HepG2 (cell line): ENCODE measurements around the gene OPRL1. TPM values are rescaled to one million over a fixed set of nuclear protein-coding genes. Genes with fewer than 3 reads are reported as not detected.

Source experiments
- CBFB ChIP-seq: sonication (generic); formaldehyde crosslinking; IDR thresholded peaks from 2 replicates; pipeline ENCODE4 v1.4.0; 2020; ENCODE audit warnings: missing genetic modification reagents
- MTF2 ChIP-seq: sonication (generic); formaldehyde crosslinking; IDR thresholded peaks from 2 replicates; pipeline ENCODE4 v1.5.0; 2020; ENCODE audit warnings: missing genetic modification reagents, borderline replicate concordance
- NFIB ChIP-seq: sonication (generic); formaldehyde crosslinking; IDR thresholded peaks from 2 replicates; pipeline ENCODE4 v1.9.0; 2021; ENCODE audit warnings: missing genetic modification reagents, mild to moderate bottlenecking, borderline replicate concordance
- NONO ChIP-seq, 2 experiments: fragments of 450-650 bp in 1 of 2; sonication (generic) in 1 of 2; formaldehyde crosslinking in 1 of 2; IDR thresholded peaks in 1 of 2; conservative IDR thresholded peaks in 1 of 2; 2 replicates each; pipeline versions ENCODE4 v1.6.1 to v1.8.0; 2017 to 2022; ENCODE audit warnings: mild to moderate bottlenecking in 1 of 2, missing genetic modification reagents in 1 of 2, moderate library complexity in 1 of 2
- RELA ChIP-seq: sonication (generic); formaldehyde crosslinking; IDR thresholded peaks from 2 replicates; pipeline ENCODE4 v1.4.0; 2020; ENCODE audit warnings: missing genetic modification reagents
- RFXANK ChIP-seq: IDR thresholded peaks from 2 replicates; pipeline ENCODE4 v1.6.1; 2016
- SALL2 ChIP-seq: sonication (generic); formaldehyde crosslinking; IDR thresholded peaks from 2 replicates; pipeline ENCODE4 v1.8.1; 2023; ENCODE audit warnings: mild to moderate bottlenecking, missing genetic modification reagents, inconsistent platforms
- SRY ChIP-seq: sonication (generic); formaldehyde crosslinking; IDR thresholded peaks from 2 replicates; pipeline ENCODE4 v1.8.0; 2022; ENCODE audit warnings: mild to moderate bottlenecking, missing genetic modification reagents
- STAG1 ChIP-seq: sonication (generic); formaldehyde crosslinking; IDR thresholded peaks from 2 replicates; pipeline ENCODE4 v1.4.0; 2020; ENCODE audit warnings: missing genetic modification reagents
- TIGD3 ChIP-seq: sonication (generic); formaldehyde crosslinking; IDR thresholded peaks from 2 replicates; pipeline ENCODE4 v1.5.1; 2020; ENCODE audit warnings: mild to moderate bottlenecking, missing genetic modification reagents, borderline replicate concordance
- ZBTB44 ChIP-seq: sonication (generic); formaldehyde crosslinking; IDR thresholded peaks from 2 replicates; pipeline ENCODE4 v1.4.0; 2020; ENCODE audit warnings: missing genetic modification reagents
- ZNF207 ChIP-seq: fragments of 450-650 bp; IDR thresholded peaks from 2 replicates; pipeline ENCODE4 v1.6.1; 2016; ENCODE audit warnings: antibody characterized with exemption, borderline replicate concordance
- ZNF776 ChIP-seq: sonication (generic); formaldehyde crosslinking; IDR thresholded peaks from 2 replicates; pipeline ENCODE4 v1.4.0; 2020; ENCODE audit warnings: mild to moderate bottlenecking, missing genetic modification reagents
- polyA plus RNA-seq, 8 experiments: library from polyadenylated mRNA; depleted of rRNA in 3 of 8; stranded (reverse) in 7 of 8; unstranded in 1 of 8; fragments of >200 nt; fragmentation: Illumina TruSeq in 4 of 8; extraction: Trizol in 4 of 8; gene quantifications; 2 replicates each; pipeline versions ENCODE4 v1.2.1 to v1.2.3, GENCODE V29; 2011 to 2016; ENCODE audit warnings: low read depth in 4 of 8, missing spikeins in 1 of 8, mixed read lengths in 1 of 8; ENCODE audit not compliant: insufficient read depth in 1 of 8
- total RNA-seq, 5 experiments: library from RNA; depleted of rRNA; stranded (reverse); fragments of >200 nt; fragmentation: Illumina TruSeq; extraction: Trizol; gene quantifications; 2 replicates each; pipeline ENCODE4 v1.2.3, GENCODE V29; 2016; ENCODE audit warnings: low read depth in 1 of 5
- TF ChIP-seq, protein P1 (sequence below), 2 experiments: sonication (generic) in 1 of 2; formaldehyde crosslinking in 1 of 2; IDR thresholded peaks; 2 replicates each; pipeline versions ENCODE4 v1.4.0 to v1.6.1; 2016 to 2020; ENCODE audit warnings: borderline replicate concordance in 1 of 2, low read depth in 1 of 2, mild to moderate bottlenecking in 1 of 2, missing genetic modification reagents in 1 of 2
- TF ChIP-seq, protein P2 (sequence below): sonication (generic); formaldehyde crosslinking; IDR thresholded peaks from 2 replicates; pipeline ENCODE4 v1.4.0; 2020; ENCODE audit warnings: mild to moderate bottlenecking, missing genetic modification reagents
- TF ChIP-seq, protein P3 (sequence below): sonication (generic); formaldehyde crosslinking; IDR thresholded peaks from 2 replicates; pipeline ENCODE4 v1.5.0; 2020; ENCODE audit warnings: missing genetic modification reagents
- TF ChIP-seq, protein P4 (sequence below): sonication (generic); formaldehyde crosslinking; IDR thresholded peaks from 2 replicates; pipeline ENCODE4 v1.5.1; 2020; ENCODE audit warnings: missing genetic modification reagents, mild to moderate bottlenecking, borderline replicate concordance

Gene OPRL1
- total and polyA plus RNA-seq, 2 of the 13 experiments (the other 11 are each of a cell fraction or from before 2014, with no cell fraction given) = 0.35 to 0.71 TPM

DNA sequence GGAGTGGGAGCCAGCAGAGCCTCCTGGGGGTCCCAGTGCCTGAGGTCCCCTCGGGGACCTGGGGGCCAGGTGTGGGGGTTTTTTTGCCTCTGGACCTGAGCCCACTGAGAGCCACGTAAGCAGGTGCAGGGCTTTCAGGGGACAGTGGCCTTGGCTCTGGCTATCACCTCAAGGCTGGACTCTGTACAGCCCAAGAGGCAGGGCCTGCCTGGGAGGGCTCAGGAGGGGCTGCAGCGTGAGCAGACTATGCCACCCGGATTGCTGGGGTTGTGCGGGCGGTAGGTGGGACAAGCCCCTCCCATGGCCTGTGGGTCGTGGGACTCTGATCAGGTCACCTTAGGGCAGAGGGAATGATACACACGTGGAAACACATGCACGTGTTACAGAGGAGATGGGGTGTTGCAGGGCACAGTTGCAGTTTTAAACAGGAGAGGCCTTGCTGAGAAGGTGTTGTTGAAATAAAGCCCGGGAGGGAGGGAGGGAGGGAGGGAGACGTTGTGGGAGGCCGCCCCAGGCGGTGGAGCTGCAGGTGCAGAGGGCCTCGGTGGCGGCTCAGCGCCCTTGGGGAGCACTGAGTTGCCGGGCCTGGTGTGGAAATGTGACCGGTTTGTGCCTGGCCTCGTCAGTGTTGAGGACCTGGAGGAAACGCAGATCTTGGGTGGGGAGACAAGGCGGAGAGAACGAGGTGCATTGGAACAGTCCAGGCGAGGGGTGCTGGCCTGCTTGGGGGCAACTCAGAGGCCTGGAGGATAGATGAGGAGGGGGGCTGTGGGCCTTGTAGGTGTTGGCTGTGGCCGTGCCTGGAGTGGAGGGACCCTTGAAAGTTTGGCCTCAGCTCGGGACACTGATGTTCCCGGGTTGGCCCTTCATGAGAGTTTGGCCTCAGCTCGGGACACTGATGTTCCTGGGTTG lies 14.6 kb upstream of the OPRL1 start (continued):
- TF ChIP-seq, protein P1, sequence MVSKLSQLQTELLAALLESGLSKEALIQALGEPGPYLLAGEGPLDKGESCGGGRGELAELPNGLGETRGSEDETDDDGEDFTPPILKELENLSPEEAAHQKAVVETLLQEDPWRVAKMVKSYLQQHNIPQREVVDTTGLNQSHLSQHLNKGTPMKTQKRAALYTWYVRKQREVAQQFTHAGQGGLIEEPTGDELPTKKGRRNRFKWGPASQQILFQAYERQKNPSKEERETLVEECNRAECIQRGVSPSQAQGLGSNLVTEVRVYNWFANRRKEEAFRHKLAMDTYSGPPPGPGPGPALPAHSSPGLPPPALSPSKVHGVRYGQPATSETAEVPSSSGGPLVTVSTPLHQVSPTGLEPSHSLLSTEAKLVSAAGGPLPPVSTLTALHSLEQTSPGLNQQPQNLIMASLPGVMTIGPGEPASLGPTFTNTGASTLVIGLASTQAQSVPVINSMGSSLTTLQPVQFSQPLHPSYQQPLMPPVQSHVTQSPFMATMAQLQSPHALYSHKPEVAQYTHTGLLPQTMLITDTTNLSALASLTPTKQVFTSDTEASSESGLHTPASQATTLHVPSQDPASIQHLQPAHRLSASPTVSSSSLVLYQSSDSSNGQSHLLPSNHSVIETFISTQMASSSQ (IDR thresholded peaks at IDR 0.05; ENCODE audit: low read depth) = no peak
- TF ChIP-seq, protein P1 (CRISPR knock-in tag; IDR thresholded peaks at IDR 0.05; ENCODE audit: borderline replicate concordance) = peak; percentile 53; the same call in 1 of the 2 replicates
- TF ChIP-seq SRY (CRISPR knock-in tag) = 0 out of 2 replicates have a peak, but pooled peaks have one; percentile 54
- no peak for TF ChIP-seq ZNF207
- no peak for TF ChIP-seq CBFB (CRISPR knock-in tag)
- TF ChIP-seq NONO (IDR thresholded peaks at IDR 0.05) = no peak
- peak; percentile 99 for TF ChIP-seq NONO (CRISPR knock-in tag; conservative IDR thresholded peaks at IDR 0.05)
- TF ChIP-seq ZNF776 = peak; percentile 70; the same call in 1 of the 2 replicates
- TF ChIP-seq, protein P2, sequence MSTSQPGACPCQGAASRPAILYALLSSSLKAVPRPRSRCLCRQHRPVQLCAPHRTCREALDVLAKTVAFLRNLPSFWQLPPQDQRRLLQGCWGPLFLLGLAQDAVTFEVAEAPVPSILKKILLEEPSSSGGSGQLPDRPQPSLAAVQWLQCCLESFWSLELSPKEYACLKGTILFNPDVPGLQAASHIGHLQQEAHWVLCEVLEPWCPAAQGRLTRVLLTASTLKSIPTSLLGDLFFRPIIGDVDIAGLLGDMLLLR (CRISPR knock-in tag) = peak; percentile 51; the same call in 1 of the 2 replicates
- TF ChIP-seq SALL2 (CRISPR knock-in tag) = no peak; the same call in none of the 2 replicates
- no peak for TF ChIP-seq STAG1 (CRISPR knock-in tag)
- TF ChIP-seq NFIB (CRISPR knock-in tag) = peak; percentile 74; the same call in 1 of the 2 replicates
- TF ChIP-seq, protein P3, sequence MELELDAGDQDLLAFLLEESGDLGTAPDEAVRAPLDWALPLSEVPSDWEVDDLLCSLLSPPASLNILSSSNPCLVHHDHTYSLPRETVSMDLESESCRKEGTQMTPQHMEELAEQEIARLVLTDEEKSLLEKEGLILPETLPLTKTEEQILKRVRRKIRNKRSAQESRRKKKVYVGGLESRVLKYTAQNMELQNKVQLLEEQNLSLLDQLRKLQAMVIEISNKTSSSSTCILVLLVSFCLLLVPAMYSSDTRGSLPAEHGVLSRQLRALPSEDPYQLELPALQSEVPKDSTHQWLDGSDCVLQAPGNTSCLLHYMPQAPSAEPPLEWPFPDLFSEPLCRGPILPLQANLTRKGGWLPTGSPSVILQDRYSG (CRISPR knock-in tag) = no peak
- TF ChIP-seq TIGD3 (CRISPR knock-in tag) = no peak; the same call in 1 of the 2 replicates
- TF ChIP-seq RFXANK = no peak
- TF ChIP-seq ZBTB44 (CRISPR knock-in tag) = no peak
- TF ChIP-seq RELA = no peak
- TF ChIP-seq, protein P4, sequence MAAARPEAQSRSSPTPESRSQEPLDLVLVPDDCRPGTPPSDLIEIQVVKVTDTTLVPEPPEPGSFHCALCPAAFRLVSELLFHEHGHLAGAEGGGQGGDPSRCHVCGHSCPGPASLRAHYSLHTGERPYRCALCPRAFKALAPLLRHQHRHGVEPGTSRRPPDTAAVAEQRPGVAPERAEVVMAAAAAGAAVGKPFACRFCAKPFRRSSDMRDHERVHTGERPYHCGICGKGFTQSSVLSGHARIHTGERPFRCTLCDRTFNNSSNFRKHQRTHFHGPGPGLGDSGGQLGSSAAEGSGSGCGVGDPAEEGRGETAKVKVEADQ = 0 out of 2 replicates have a peak, but pooled peaks have one; percentile 71
- TF ChIP-seq MTF2 (CRISPR knock-in tag) = no peak
